Adipose tissue (tissue), 3 donors: ENCODE results near the gene RAB3A. TPM values are rescaled to one million over a fixed set of nuclear protein-coding genes. Genes with fewer than 3 reads are reported as not detected.
"Not testable (repeated sequence)": the region's sequence is repeated elsewhere in the genome, so short reads cannot be mapped to it uniquely, and the experiment has no call there.

Source experiments
- H3K27ac ChIP-seq: one replicate; pipeline ENCODE4 v1.5.1; 2013; ENCODE audit warnings: low read depth, low read length
- WGBS, 3 donors: extraction: QIAGEN DNeasy Blood & Tissue Kit; methylation state at CpG; one replicate each; pipeline ENCODE4 v1.1.7; 2013; 5-methylcytosine and 5-hydroxymethylcytosine counted together
- polyA plus RNA-seq, 3 donors: library from polyadenylated mRNA; stranded (reverse); fragments of 200-250 nt; gene quantifications; one replicate each; pipeline ENCODE4 v1.2.3, GENCODE V29; 2013
- donor health status: healthy with polysubstance abuse.
- donor health status: Bipolar disorder and iron deficiency.
- donor health status: healthy.

The RAB3A gene
- polyA plus RNA-seq, 3 donors: 1.00 to 5.2 (median 1.5) TPM

DNA sequence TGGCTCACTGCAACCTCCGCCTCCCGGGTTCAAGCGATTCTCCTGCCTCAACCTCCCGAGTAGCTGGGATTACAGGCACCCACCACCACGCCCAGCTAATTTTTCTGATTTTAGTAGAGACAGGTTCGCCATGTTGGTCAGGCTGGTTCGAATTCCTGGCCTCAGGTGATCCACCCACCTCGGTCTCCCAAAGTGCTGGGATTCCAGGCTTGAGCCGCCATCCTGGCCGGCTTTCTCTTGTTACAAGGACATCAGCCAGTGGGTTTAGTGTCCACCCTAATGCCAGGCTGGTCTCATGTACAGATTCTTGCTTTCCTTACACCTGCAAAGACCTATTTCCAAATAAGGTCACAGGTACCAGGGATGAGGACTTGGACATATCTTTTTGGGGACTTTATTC, 44.0 kb downstream of the RAB3A start:
- 94 to 96% (median 96%) methylated on average over 10 of the region's 10 CpGs for WGBS, 3 donors
- no peak overlapping the region for H3K27ac ChIP-seq

DNA sequence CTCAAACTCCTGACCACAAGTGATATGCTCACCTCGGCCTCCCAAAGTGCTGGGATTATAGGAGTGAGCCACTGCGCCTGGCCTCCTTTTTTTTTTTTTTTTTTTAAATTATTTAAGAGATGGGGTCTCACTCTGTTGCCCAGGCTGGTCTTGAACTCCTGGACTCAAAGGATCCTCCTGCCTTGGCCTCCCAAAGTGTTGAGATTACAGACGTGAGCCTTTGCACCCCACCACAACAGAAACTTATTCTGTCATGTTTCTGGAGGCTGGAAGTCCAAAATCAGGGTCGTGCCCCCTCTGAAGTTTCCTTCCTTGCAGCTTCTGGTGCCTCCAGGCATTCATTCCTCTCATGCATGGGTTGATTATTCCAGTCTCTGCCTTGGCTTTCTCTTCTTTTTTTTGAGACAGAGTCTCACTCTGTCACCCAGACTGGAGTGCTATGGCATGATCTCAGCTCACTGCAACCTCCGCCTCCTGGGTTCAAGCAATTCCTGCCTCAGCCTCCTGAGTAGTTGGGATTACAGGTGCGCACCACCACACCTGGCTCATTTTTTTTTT, 44.7 kb downstream of the RAB3A start:
- 89 to 92% (median 90%) methylated on average over 6 of the region's 6 CpGs for WGBS, 3 donors
- not testable (repeated sequence) for H3K27ac ChIP-seq

DNA sequence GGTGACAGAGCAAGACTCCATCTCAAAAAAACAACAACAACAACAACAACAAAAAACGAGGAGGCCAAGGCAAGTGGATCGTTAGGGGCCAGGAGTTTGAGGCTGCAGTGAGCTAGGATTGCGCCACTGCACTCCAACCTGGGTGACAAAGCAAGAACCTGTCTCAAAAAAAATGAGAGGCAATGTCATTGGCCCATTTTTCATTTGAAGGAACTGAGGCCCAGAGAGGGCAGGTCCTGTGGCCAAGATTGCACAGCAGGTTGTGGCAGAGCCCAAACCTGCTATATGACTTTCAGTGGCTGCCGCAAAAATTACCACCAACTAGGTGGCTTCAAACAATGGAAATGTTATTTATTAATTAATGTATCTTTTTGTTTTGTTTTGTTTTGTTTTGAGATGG, 45.4 kb downstream of the RAB3A start:
- 84 to 90% (median 86%) methylated on average over 4 of the region's 4 CpGs for WGBS, 3 donors
- H3K27ac ChIP-seq: no peak overlapping the region

GRCh38 chr19:18157465-18158063, 46.3 kb downstream of the RAB3A start:
- WGBS, 3 donors: 16 to 53% (median 52%) methylated on average over 18 of the region's 18 CpGs
- no peak overlapping the region for H3K27ac ChIP-seq

DNA sequence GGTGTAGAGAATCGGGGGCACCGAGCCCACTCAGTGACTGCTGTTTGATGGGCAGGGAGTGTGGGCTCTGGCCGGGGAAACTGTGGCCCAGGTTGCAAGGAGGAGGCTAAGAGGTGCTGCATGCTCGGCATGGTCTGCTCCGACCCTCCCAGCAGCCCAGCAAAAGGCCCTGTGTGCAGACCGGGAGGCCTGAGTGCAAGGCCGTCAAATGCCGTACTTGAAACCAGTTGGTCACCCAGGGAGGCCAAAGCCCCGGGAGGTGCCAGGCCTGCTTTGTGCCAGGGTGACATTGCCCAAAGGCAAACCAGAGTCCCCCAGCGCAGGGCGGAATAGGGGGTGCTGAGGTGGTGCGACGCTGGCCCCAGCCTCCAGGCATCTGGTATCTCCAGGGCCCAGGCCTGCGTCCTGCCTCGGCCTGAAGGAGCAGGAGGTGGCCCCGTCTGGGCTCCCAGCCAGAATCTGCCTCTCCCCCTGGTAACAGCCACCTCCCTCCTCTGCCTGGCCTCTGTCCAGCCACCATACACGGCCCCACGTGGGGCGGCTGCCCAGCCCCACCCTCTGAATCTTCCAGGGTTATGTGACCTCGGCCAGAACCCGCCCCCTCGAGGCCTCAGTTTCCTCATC, 46.9 kb downstream of the RAB3A start:
- no peak overlapping the region for H3K27ac ChIP-seq
- WGBS, 3 donors: 27 to 42% (median 36%) methylated on average over 20 to 22 of the region's 22 CpGs

- H3K27ac ChIP-seq: no peak overlapping the region
- 85 to 96% (median 92%) methylated on average over 6 of the region's 6 CpGs for WGBS, 3 donors
Observed at GRCh38 chr19:18156268-18156667, 47.6 kb downstream of the RAB3A start.

GRCh38 chr19:18155095-18156087, 48.5 kb downstream of the RAB3A start:
- H3K27ac ChIP-seq: no peak overlapping the region
- WGBS, 3 donors: 86 to 94% (median 94%) methylated on average over 40 to 43 of the region's 43 CpGs

DNA sequence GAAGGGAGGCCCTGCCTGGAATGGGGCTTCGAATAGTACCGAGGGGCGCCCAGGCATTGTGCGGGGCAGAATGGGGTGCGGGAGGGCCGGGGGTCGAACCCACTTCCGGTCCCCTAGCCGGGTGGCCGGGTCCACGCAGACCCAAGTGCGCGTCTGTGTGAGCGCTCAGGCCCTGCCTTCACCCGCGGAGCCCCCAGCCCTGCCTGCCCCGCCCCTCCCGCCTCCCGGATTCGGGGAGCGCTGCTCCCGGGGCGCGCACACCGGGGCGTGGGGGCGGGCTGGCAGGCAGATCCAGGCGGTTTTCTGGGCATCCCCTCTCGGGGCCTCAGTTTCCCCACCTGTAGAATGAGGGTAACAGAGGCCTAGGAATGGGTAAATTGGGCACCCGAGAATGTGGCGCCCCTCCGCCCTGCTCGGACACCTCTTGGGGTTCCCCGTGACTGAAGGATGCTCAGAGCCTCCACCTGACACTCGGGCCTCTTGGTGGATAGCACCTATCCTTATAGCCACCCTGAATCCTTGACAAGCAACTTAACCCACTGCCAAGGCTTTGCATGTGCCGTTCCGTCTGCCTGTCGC, 50.2 kb downstream of the RAB3A start:
- WGBS, 3 donors: 1 to 3% (median 2%) methylated on average over 36 to 38 of the region's 38 CpGs
- no peak overlapping the region for H3K27ac ChIP-seq

- peak within 1 kb of the TSS; percentile 88 for H3K27ac ChIP-seq
- WGBS, 3 donors: 0 to 1% (median 0%) methylated on average over 54 to 86 of the region's 86 CpGs
Observed at GRCh38 chr19:18152817-18153555, 50.9 kb downstream of the RAB3A start, which contains the start of gene PIK3R2. PIK3R2 (plus strand) TSS chr19:18153163; CDS start chr19:18155880, 2,717 bp downstream.

DNA sequence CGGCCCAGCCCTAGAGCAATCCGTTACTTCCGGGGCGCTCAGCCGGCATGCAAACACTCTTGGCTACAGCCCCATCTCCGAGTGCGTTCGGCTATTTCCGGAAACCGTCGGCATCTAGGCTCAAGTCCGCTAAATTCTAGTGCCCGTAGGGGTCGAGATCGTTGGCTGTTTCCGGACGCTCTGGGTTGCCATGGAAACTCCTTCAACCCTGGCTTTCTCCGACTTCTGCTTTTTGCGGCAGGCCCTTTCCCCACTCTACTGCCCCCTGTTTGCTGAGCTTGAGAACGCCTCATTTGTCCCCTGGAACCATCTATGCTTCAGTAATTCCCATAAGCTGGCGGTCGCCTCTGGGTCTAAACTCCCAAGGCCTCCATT, 51.4 kb downstream of the RAB3A start:
- H3K27ac ChIP-seq: peak overlapping the region; percentile 88
- 0% methylated on average over 22 of the region's 22 CpGs for WGBS, 3 donors

DNA sequence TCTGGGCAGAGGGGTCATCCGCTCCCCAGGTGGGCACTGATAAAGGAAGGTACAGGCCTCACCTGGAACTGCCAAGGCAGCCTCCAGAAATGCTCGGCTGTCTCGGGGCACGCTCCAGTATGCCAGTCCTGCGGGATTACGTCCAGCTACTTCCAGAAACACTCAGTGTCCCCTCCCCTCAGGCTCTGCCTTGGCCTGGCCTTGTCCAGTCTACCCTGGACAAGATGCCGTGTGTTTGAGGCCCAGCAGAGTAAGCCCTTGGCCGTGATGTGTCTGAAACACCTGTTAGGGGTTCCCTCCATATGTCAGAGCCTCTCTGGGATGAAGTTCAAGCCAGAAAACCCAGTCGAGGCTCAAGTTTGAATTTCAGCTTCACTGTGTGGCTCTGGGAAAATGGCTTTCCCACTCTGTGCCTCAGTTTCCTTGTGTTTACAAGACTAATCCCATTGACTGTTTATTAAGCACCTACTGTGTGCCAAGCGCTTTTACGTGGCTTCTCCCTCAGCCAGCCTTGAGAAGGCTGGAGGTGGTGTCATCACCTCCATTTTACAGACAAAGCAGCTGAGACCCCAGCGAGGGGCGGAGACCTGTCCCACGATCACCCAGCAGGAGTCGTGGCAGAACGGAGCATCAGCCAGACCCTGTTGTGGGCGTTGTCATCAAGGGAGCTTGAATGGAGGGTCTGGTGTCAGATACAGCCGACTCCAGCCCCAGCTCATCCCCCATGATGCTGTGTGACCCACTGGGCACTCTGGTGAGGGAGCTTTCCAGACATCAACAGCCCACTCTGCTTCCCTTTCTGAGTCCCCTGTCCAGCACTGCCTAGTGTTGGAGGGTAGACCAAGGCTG, 52.8 kb downstream of the RAB3A start:
- H3K27ac ChIP-seq: no peak overlapping the region
- WGBS, 3 donors: 62 to 92% (median 91%) methylated on average over 18 of the region's 18 CpGs

GRCh38 chr19:18149596-18149975, 54.3 kb downstream of the RAB3A start:
- H3K27ac ChIP-seq: no peak overlapping the region
- WGBS, 3 donors: 83 to 86% (median 85%) methylated on average over 16 of the region's 16 CpGs

- H3K27ac ChIP-seq: no peak overlapping the region
- WGBS, 3 donors: 92 to 94% (median 94%) methylated on average over 13 of the region's 13 CpGs
Observed at GRCh38 chr19:18147396-18147795, 56.4 kb downstream of the RAB3A start.
